HK-2 (cell line): Measurements from ENCODE around the gene TPX2.
A peak's percentile ranks its signal among the peaks of the same experiment; 100 is the strongest.

Experiments used
- DNase-seq: peaks from one replicate; pipeline ENCODE4 v3.0.0-alpha.2; 2018; ENCODE audit not compliant: unreplicated experiment

The TPX2 gene

GRCh38 chr20:31760519-31761240, 21.6 kb downstream of the TPX2 start:
- no peak for DNase-seq

- DNase-seq = no peak
Observed at GRCh38 chr20:31764641-31765305, 25.7 kb downstream of the TPX2 start.

DNA sequence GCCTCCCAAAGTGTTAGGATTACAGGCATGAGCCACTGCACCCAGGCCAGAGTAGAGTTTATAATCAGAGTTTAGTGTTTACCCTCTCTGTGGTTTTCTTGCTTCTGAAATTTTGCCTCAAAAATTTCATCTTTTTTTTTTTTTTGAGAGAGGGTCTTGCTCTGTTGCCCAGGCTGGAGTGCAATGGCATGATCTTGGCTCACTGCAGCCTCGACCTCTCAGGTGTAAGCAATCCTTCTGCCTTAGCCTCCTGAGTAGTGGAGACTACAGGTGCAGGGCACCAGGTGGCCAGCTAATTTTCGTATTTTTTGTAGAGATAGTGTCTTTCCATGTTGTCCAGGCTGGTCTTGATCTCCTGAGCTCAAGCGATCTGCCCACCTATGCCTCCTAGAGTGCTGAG, 28.7 kb downstream of the TPX2 start:
- DNase-seq = no peak

DNA sequence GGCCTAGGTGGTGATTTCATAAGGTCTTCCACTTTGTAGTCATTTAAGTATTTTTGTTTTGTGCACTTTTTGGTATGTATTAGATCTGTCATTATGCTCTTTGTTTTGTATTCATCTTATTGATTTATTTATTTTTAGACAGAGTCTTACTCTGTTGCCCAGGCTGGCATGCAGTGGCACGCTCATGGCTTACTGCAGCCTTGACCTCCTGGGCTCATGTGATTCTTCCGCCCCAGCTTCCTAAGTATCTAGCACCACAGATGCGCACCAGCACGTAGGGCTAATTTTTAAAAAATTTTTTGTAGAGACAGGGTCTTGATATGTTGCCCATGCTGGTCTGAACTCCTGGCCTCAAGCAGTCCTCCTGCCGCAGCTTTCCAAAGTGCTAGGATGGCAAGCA, 30.6 kb downstream of the TPX2 start:
- no peak for DNase-seq

DNA sequence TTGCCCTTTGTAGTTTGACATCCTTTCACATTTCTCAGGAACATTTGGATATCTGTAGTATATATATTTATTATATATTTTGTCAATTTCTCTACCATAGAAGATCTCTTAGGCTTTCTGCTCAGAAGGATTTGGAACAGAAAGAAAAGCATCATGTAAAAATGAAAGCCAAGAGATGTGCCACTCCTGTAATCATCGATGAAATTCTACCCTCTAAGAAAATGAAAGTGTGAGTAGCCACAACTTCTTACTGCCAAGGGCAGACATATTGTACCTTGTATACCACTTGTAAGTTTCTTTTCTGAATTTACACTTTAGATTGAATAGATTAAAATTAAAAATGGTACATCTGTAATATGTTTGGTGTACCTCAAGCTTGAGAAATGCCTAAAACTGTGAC, 31.2 kb downstream of the TPX2 start:
- DNase-seq = no peak

DNA sequence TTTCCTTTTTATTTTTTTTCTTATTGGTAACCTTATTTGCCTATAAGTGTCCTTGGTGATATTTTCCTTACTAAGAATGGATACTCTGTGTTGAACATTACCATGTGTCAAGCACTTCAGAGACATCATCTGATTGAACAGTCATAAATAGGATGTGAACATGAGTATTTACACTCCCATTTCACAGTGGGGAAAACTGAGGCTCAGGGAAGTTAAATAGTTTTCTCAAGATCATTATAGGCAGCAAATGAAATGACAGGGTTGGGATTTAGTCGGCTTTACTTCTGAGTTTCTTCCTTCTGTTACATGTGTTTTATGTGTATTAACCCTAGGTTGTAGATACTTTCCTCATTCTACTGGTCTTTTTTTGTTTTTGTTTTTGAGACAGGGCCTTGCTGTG, 35.3 kb downstream of the TPX2 start:
- DNase-seq = no peak

DNA sequence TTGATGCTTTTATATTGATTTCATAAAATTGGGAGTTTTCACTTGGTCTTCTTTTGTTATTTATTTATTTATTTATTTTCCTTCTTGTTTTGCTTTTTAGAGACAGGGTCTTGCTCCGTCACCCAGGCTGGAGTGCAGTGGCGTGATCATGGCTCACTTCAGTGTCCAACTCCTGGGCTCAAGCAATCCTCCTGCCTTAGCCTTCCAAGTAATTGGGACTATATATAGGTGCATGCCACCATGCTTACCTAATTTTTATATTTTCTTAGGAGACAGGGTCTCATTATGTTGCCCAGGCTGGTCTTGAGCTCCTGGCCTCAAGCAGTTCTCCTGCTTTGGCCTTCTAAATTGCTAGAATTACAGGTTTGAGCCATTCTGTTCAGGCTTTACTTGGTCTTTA, 41.7 kb downstream of the TPX2 start:
- no peak for DNase-seq

DNA sequence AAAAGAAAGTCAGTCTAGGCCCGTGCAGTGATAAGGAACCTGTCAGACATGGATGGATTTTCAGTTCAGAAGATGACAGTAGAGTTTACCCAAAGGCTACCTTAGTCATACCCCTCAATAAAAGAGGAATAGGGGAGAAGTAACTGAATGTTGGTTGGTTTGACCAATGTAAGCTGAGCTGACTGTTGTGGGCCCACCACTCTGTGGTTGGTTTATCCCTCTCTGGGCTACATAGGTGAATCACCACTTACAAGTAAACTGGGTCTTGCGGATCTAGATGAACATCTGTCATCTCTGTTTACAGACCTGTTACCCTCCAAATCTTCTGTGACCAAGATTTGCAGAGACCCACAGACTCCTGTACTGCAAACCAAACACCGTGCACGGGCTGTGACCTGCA, 42.9 kb downstream of the TPX2 start:
- no peak for DNase-seq

DNA sequence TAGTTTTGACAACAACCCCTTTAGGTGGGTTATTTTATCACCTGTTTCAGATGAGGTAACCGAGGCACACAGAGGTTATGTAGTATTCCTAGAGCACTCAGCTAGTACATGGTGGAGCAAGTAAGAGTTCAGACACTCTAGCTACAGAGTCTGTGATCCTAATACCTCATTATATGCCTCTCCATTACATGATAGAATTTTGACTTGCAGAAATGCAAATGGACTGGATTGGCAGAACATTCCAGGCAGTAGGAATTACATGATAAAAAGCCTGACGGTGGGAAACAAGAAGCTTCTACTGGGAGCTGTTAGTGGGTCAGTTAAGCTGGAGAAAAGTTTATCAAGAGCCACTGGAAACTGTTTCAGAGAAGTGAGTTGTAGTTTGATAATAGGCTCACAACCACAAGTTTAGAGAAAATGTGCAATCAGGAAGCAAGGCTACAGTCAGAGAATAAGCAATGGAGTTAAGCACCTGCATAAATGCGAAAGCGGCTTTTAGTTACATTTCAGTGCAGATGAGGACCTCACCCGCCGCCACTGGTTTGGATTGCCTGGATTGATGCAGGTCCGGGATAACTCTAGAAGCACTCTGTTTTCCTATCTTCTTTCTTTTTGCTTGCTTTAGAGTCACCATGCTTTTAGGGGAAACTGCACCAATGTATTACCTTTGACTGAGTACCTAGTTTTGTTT, 45.4 kb downstream of the TPX2 start:
- no peak for DNase-seq

DNA sequence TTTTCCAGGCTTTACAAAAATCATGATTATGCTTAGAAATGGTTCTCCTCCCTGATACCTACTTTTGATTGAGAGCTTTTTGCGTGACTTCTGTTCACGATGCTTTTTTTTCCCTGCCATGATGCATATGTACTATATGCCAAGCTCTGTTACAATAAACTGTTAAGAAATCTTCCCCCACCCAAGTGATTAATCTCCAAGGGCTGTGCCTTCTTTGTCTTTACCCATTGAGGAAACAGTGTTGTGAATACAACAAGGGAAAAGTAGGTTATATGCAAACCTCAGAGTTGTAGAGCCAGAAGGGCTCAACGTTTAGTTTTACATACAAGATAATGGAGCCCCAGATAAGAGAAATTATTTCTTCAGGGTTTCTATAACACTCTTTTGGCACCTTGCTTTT, 46.0 kb downstream of the TPX2 start:
- DNase-seq = no peak

GRCh38 chr20:31788578-31788977, 49.5 kb downstream of the TPX2 start:
- DNase-seq = peak; percentile 29

DNA sequence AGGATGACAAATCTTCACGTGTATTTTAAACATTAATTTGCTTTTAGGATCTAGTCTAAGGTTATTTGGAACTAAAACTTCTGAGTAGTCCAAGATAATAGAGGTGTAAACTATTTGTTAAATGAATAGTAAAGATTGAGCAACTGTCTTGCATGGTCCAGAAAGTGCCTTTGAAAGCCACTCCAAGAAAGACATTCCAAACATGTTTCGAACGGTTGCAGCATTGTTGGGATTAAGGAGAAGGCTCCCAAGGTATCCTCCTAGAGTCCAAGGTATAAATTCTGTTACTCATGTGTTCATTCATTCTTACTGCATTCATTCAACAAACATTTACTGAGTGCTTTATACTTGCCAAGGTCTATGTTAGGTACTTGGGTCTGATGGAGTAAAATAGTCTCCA, 51.3 kb downstream of the TPX2 start:
- no peak for DNase-seq

- no peak for DNase-seq
Observed at GRCh38 chr20:31797364-31797763, 58.3 kb downstream of the TPX2 start.

DNA sequence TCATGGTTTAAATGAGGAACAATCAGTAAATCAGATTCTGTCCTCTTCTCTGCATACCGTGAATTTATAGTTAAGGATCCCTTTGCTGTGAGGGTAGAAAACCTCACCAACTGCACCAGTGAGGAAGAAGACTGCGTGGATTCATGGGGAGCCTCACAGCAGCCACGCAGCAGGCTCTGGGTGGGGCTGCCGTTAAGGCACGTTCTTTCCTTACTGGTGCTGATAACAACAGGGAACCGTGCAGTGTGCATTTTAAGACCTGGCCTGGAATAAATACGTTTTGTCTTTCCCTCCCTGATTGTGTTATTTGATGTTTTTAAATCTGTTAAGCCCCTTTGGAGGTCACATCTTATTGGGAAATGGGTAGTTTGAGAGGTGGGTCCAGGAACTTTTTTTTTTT, 62.4 kb downstream of the TPX2 start:
- DNase-seq = no peak

- DNase-seq = no peak
Observed at GRCh38 chr20:31803552-31804291, 64.6 kb downstream of the TPX2 start.

DNA sequence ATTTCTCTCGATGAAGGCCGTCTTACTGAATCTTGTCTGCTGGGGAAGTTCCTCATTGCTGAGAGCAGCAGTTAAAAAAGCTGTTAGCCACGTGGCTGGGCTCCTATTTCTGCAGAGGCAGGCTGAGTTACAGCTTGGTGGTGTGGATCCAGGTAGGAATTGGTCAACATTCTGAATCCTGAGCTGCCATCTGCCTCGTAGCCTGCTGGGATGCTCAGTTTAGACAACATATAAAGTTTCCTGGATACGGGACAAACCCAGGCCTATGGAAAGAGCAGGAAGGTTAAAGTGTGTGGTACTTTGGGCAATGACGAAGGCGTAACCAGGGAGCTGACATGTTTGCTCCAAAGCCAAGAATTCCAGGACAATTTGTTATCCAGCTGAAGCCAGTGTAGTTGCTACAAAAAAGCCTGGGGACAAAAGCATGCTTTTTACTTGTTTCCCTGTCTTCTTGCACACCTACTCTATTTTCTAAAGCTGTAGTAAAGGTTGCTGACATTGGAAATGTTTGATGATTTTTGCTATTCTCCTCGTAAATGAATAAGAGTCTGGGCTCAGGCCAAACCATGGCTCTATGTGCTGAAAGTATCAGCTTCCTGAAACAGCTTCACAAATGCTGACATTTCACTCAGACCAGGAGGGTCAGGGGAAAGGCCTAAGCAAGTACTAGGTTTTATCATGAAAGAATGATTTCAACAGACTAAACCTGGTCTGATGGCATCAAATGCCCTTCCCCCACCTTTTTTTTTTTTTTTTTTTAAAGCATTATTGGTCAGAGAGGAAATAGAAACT, 67.7 kb downstream of the TPX2 start:
- no peak for DNase-seq

DNA sequence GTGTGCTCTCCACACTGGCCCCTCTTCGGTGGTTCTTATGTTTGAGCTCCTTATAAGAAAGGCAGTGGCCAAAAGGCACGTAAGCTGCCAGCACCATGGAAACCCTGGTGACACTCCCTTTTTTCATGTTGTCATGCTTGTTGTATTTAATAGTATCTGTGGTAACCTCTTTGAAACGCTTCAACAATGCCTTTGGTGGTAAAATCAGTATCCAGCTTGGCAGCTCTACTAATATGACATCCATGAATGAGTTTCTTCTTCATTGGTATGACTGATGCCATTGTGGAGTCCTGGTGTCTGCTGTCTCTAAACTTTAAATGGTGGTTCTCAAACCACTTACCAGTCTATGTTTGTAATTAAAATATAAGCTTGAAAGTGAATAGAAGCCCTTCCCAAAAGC, 69.4 kb downstream of the TPX2 start:
- no peak for DNase-seq

- DNase-seq = no peak
Observed at GRCh38 chr20:31809661-31810060, 70.6 kb downstream of the TPX2 start.

GRCh38 chr20:31811198-31811597, 72.1 kb downstream of the TPX2 start:
- DNase-seq = no peak

- no peak for DNase-seq
Observed at GRCh38 chr20:31811796-31812728, 73.0 kb downstream of the TPX2 start.

- DNase-seq = no peak
Observed at GRCh38 chr20:31813611-31814010, 74.5 kb downstream of the TPX2 start.
